Endodermal cell (in vitro differentiated cells): Measurements from ENCODE around the gene KLHL17. TPM values are rescaled to one million over a fixed set of nuclear protein-coding genes. Genes with fewer than 3 reads are reported as not detected.

ENCODE experiments used
- DNase-seq: peaks from one replicate; pipeline ENCODE4 v3.0.0-alpha.2; 2017
- H3K27ac ChIP-seq: 2 replicates; pipeline ENCODE4 v1.5.1; 2013; ENCODE audit warnings: mild to moderate bottlenecking, low read depth, low read length, moderate library complexity
- H3K27me3 ChIP-seq: 2 replicates; pipeline ENCODE4 v1.6.1; 2013; ENCODE audit warnings: mild to moderate bottlenecking, low read length, moderate library complexity; ENCODE audit not compliant: insufficient read depth, control insufficient read depth, poor library complexity, severe bottlenecking
- H3K36me3 ChIP-seq: 2 replicates; pipeline ENCODE4 v1.7.0; 2013; ENCODE audit warnings: mild to moderate bottlenecking, low read length, moderate library complexity; ENCODE audit not compliant: control insufficient read depth, insufficient read depth
- H3K4me1 ChIP-seq: one replicate; pipeline ENCODE4 v1.7.0; 2013; ENCODE audit warnings: low read length; ENCODE audit not compliant: control insufficient read depth, insufficient read depth
- H3K4me3 ChIP-seq: 2 replicates; pipeline ENCODE4 v1.5.1; 2013; ENCODE audit warnings: mild to moderate bottlenecking, low read length, moderate library complexity
- H3K9ac ChIP-seq: 2 replicates; pipeline ENCODE4 v1.6.1; 2013; ENCODE audit warnings: mild to moderate bottlenecking, low read length, moderate library complexity; ENCODE audit not compliant: poor library complexity, severe bottlenecking; ENCODE audit errors: extremely low read depth
- H3K9me3 ChIP-seq: 2 replicates; pipeline ENCODE4 v1.6.1; 2013; ENCODE audit warnings: mild to moderate bottlenecking, low read length, moderate library complexity; ENCODE audit not compliant: control insufficient read depth
- H3K27ac Mint-ChIP-seq: 2 replicates; pipeline ENCODE4 v1.8.0; 2020; ENCODE audit warnings: mixed read lengths
- H3K27me3 Mint-ChIP-seq: 2 replicates; pipeline ENCODE4 v1.8.0; 2021; ENCODE audit warnings: mild to moderate bottlenecking, mixed read lengths; ENCODE audit not compliant: insufficient read depth
- H3K36me3 Mint-ChIP-seq: 2 replicates; pipeline ENCODE4 v1.8.0; 2020; ENCODE audit warnings: low read depth, mixed read lengths
- H3K4me1 Mint-ChIP-seq: 2 replicates; pipeline ENCODE4 v1.8.0; 2020; ENCODE audit warnings: mixed read lengths
- H3K4me3 Mint-ChIP-seq: 2 replicates; pipeline ENCODE4 v1.8.0; 2020; ENCODE audit warnings: mild to moderate bottlenecking, moderate library complexity, mixed read lengths
- H3K9me3 Mint-ChIP-seq: 2 replicates; pipeline ENCODE4 v1.8.0; 2020; ENCODE audit warnings: mild to moderate bottlenecking, mixed read lengths
- WGBS, 2 experiments: methylation state at CpG; one replicate each; pipeline versions ENCODE4 v1.1.5 to v1.1.7; 2013; ENCODE audit warnings: missing lambda C conversion rate in 2 of 2, mixed read lengths in 1 of 2; ENCODE audit not compliant: insufficient coverage in 1 of 2, insufficient read length in 1 of 2; 5-methylcytosine and 5-hydroxymethylcytosine counted together
- total RNA-seq, 2 donors: library from RNA; stranded (reverse); fragmentation: NEBNext Ultra II Directional in 1 of 2; extraction: Animal tissue kit (Norgen Biotek cat#: 25700) in 1 of 2; gene quantifications; 2 replicates in 1 of 2; 3 replicates in 1 of 2; pipeline ENCODE4 v1.2.1, GENCODE V29; 2021
- TF ChIP-seq, protein P1 (sequence below): fragments of 200-600 bp; sonication (generic); conservative IDR thresholded peaks from 2 replicates; pipeline ENCODE4 v1.5.0; 2021; ENCODE audit warnings: antibody characterized with exemption, mild to moderate bottlenecking

Gene KLHL17
- total RNA-seq, 2 donors from 2014 or later = 49.2 to 58.2 TPM

DNA sequence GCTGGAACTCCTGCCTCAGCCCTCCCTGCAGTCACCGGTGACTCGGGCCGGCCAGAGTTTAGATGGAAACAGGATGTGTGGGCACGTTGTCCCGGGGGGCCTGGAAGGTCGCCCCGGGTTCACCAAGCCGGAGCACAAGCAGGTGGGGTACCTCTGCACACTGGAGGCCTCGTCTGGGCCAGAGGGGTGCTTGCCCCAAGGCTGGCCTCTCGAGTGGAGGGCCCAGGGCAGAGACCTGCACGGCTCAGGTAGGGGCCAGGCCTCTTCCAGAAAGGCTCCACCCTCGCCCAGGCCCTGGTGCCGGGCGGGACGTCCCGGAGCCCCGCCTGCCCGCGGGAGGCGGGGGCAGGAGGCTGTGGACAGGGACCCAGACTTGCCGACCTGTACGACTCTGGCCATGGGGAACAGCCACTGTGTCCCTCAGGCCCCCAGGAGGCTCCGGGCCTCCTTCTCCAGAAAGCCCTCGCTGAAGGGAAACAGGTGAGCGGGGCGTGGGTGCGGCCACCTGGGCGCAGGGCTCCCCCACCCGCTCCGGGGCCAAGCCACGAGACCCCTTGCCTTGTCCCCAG lies 5.8 kb downstream of the KLHL17 start, which contains the start of gene PLEKHN1:
Gene PLEKHN1, plus strand, starts transcription at position 348 of the 569 bp plus-strand sequence. Its CDS starts 50 bp downstream, at position 398.
- Histone ChIP-seq H3K27ac (no peak within 1 kb of the TSS), H3K9me3 (no peaks in the 10 kb centered on the region), H3K27me3 (peaks cover 46% of the 10 kb centered on the region), H3K36me3 (no peaks in the 10 kb centered on the region), H3K4me1 (no peaks in the 10 kb centered on the region), H3K9ac (no peak within 1 kb of the TSS), H3K4me3 (peak within 1 kb of the TSS; percentile 64)
- Mint-ChIP-seq H3K4me1 (no peaks in the 10 kb centered on the region), H3K4me3 (peak within 1 kb of the TSS; percentile 50), H3K9me3 (no peaks in the 10 kb centered on the region), H3K27me3 (peaks cover 31% of the 10 kb centered on the region), H3K36me3 (peaks cover 8% of the 10 kb centered on the region), H3K27ac (no peak within 1 kb of the TSS)
- WGBS, 2 experiments = 16 to 33% methylated on average over 17 to 31 of the region's 31 CpGs
- DNase-seq = peak; percentile 88
- TF ChIP-seq, protein P1, sequence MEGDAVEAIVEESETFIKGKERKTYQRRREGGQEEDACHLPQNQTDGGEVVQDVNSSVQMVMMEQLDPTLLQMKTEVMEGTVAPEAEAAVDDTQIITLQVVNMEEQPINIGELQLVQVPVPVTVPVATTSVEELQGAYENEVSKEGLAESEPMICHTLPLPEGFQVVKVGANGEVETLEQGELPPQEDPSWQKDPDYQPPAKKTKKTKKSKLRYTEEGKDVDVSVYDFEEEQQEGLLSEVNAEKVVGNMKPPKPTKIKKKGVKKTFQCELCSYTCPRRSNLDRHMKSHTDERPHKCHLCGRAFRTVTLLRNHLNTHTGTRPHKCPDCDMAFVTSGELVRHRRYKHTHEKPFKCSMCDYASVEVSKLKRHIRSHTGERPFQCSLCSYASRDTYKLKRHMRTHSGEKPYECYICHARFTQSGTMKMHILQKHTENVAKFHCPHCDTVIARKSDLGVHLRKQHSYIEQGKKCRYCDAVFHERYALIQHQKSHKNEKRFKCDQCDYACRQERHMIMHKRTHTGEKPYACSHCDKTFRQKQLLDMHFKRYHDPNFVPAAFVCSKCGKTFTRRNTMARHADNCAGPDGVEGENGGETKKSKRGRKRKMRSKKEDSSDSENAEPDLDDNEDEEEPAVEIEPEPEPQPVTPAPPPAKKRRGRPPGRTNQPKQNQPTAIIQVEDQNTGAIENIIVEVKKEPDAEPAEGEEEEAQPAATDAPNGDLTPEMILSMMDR = no peak

DNA sequence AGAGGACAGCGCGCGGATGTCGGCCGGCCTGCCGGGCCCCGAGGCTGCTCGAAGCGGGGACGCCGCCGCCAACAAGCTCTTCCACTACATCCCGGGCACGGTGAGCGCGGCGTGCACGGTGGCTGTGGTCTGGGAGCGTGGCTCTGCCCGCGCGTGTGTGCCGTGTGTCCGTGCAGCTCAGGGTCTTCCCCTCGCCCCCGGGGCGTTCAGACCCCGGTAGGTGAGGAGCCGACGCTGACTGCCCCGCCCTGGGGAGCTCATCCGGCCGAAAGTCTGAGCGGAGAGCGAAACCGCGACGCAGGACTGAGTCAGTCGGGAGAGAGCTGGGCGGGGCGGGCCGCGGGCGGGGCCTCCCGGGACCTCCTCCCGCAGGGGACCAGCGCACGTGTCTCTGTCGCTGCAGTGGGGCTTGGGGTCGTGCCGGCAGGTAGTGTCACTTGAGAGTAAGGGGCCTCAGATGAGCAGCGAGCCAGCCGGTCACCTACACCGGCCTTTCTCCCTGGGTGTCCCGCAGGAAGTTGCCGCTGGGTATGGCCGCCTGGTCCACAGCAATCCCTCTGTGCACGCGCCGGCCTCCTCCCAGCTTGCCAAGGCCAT lies 6.4 kb downstream of the KLHL17 start:
- Mint-ChIP-seq H3K4me1 (no peaks in the 10 kb centered on the region), H3K36me3 (peaks cover 6% of the 10 kb centered on the region), H3K9me3 (no peaks in the 10 kb centered on the region), H3K4me3 (peak overlapping the region; percentile 50), H3K27ac (no peak overlapping the region), H3K27me3 (peaks cover 29% of the 10 kb centered on the region)
- Histone ChIP-seq H3K4me3 (peak overlapping the region; percentile 64), H3K36me3 (no peaks in the 10 kb centered on the region), H3K27ac (no peak overlapping the region), H3K9me3 (no peaks in the 10 kb centered on the region), H3K4me1 (no peaks in the 10 kb centered on the region), H3K9ac (no peak overlapping the region), H3K27me3 (peaks cover 46% of the 10 kb centered on the region)
- peak; percentile 87 for DNase-seq
- TF ChIP-seq, protein P1 = no peak
- WGBS, 2 experiments = 3 to 6% methylated on average over 29 to 60 of the region's 60 CpGs

DNA sequence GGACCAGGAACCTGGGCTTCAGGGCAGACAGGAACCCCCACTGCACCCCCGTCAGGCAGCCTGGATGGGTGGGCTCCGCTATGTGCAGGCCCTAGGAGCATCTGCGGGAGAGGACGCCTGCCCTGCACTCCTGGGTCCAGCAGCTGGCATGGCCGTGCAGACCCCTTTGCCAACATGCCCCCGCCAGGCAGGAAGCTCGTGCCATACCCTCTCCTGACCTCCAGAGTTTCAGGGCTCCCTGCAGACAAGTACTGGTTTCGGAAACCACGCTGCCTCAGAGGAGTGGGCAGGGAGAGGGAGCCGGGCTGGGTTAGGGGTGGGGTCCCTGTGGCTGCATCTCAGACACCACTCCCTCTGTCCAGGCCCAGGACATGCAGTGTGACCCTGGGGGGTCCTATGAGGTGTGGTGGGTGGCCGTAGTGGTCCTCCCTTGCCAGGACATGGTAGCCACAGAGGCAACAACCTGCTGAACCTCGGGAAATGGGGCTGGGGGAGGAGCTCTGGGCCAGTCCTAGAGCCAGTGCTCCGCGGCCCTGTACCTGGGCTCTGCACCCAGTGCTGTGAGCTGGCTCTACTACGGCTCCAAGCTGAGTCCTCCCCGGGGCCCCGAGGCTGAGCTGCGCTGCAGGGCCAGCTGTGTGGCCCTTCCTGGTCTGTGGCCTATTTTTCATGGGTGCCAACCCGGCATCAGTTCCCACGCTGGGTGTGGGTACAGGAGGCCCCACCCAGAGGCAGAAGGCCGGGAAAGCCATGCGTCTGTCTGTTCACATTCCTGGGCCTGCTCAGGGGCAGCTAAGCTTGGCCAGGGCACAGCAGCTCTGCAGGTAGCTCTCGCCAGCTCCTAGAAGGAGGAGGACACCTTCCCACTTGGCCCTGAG lies 7.3 kb downstream of the KLHL17 start:
- H3K4me3 Mint-ChIP-seq = no peak overlapping the region
- Histone ChIP-seq H3K27me3 (peaks cover 46% of the 10 kb centered on the region), H3K36me3 (no peaks in the 10 kb centered on the region), H3K9me3 (no peaks in the 10 kb centered on the region), H3K27ac (no peak overlapping the region), H3K4me3 (no peak overlapping the region), H3K9ac (no peak overlapping the region), H3K4me1 (no peaks in the 10 kb centered on the region)
- no peaks in the 10 kb centered on the region for H3K4me1 Mint-ChIP-seq
- H3K36me3 Mint-ChIP-seq = peaks cover 6% of the 10 kb centered on the region
- no peak overlapping the region for H3K27ac Mint-ChIP-seq
- TF ChIP-seq, protein P1 = no peak
- 84 to 88% methylated on average over 7 to 23 of the region's 23 CpGs for WGBS, 2 experiments
- H3K27me3 Mint-ChIP-seq = peaks cover 29% of the 10 kb centered on the region
- DNase-seq = no peak
- H3K9me3 Mint-ChIP-seq = no peaks in the 10 kb centered on the region
